IMR-90 (cell line): ENCODE data around the gene COL8A1.

Experiments
- BHLHE40 ChIP-seq: fragments of 150-350 bp; IDR thresholded peaks from 2 replicates; pipeline ENCODE4 v1.6.1; 2016; ENCODE audit warnings: mild to moderate bottlenecking, low read depth, low read length
- CTCF ChIP-seq: conservative IDR thresholded peaks from 2 replicates; pipeline ENCODE4 v1.5.1; 2012; ENCODE audit warnings: mild to moderate bottlenecking, low read depth, low read length, improper control_type of control experiment
- FOS ChIP-seq: fragments of 150-350 bp; IDR thresholded peaks from 2 replicates; pipeline ENCODE4 v1.6.1; 2016; ENCODE audit warnings: low read depth, low read length
- POLR2A ChIP-seq: IDR thresholded peaks from 2 replicates; pipeline ENCODE4 v1.6.1; 2012; ENCODE audit warnings: mild to moderate bottlenecking, low read depth, low read length
- RAD21 ChIP-seq: IDR thresholded peaks from 2 replicates; pipeline ENCODE4 v1.6.1; 2012; ENCODE audit warnings: low read length, improper control_type of control experiment
- USF2 ChIP-seq: fragments of 150-350 bp; IDR thresholded peaks from 2 replicates; pipeline ENCODE4 v1.6.1; 2017; ENCODE audit warnings: mild to moderate bottlenecking, antibody characterized with exemption, low read length, low read depth
- TF ChIP-seq, protein P1 (sequence below): fragments of 150-350 bp; IDR thresholded peaks from 2 replicates; pipeline ENCODE4 v1.6.1; 2016; ENCODE audit warnings: low read depth, mild to moderate bottlenecking, low read length, moderate library complexity, borderline replicate concordance

GRCh38 chr3:99794485-99794884 is 156.1 kb downstream of the COL8A1 start:
- TF ChIP-seq CTCF (no peak), POLR2A (no peak), RAD21 (no peak), FOS (no peak), USF2 (no peak), BHLHE40 (no peak)
- TF ChIP-seq, protein P1, sequence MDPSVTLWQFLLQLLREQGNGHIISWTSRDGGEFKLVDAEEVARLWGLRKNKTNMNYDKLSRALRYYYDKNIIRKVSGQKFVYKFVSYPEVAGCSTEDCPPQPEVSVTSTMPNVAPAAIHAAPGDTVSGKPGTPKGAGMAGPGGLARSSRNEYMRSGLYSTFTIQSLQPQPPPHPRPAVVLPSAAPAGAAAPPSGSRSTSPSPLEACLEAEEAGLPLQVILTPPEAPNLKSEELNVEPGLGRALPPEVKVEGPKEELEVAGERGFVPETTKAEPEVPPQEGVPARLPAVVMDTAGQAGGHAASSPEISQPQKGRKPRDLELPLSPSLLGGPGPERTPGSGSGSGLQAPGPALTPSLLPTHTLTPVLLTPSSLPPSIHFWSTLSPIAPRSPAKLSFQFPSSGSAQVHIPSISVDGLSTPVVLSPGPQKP, result no peak
